ENCODE measurements around the gene LPP. TPM values are rescaled to one million over a fixed set of nuclear protein-coding genes. Genes with fewer than 3 reads are reported as not detected.

Gene LPP
- total and polyA plus RNA-seq, 2 of the 4 experiments (the other 2 are of a cell fraction): 16.0 to 130 TPM

- H2BK120ac ChIP-seq (ENCODE audit: low read depth, low read length): no peak overlapping the region
- no peak overlapping the region for H3K4me3 ChIP-seq (ENCODE audit: insufficient read depth, low read depth, low read length)
- no peak overlapping the region for H4K5ac ChIP-seq (ENCODE audit: low read depth, low read length)
- H2BK5ac ChIP-seq (ENCODE audit: low read depth, low read length, poor library complexity, severe bottlenecking): no peak overlapping the region
- dilution Hi-C loops (cut with HindIII; ENCODE audit: low sequenced_read_pairs, unreplicated experiment) (no loop called here), intact Hi-C loops (cut with micrococcal nuclease) (no loop called here), in situ Hi-C loops (cut with MboI; ENCODE audit: low sequenced_read_pairs) (loop anchor here (25.0 kb wide), 1 partner anchor 664 kb away; the partner anchor contains the start of gene BCL6)
- no peak overlapping the region for H4K91ac ChIP-seq (ENCODE audit: insufficient read depth, low read depth, low read length)
- no peak overlapping the region for H3K4ac ChIP-seq (ENCODE audit: low read depth, low read length)
- ChIA-PET POLR2A (ENCODE audit: unreplicated experiment) (no interaction called here), CTCF (interaction anchor here (0.6 kb wide), 1 partner anchor 671 kb away, joined by 3 read pairs; no protein-coding TSS in a partner anchor)
- no peak overlapping the region for H3K9ac ChIP-seq (ENCODE audit: low read depth, low read length)
- 0 out of 2 replicates have a peak, but pooled peaks cover 2% of the 10 kb centered on the region for H3K4me1 ChIP-seq (ENCODE audit: control insufficient read depth, insufficient read depth, low read length)
- no peak for ATAC-seq (ENCODE audit: low read depth)
- TF ChIP-seq CHD1 (IDR thresholded peaks at IDR 0.05; ENCODE audit: low read depth, low read length): no peak
- TF ChIP-seq MAZ (IDR thresholded peaks at IDR 0.05; ENCODE audit: borderline replicate concordance, low read depth, low read length): no peak
- no peak for TF ChIP-seq RAD21 (IDR thresholded peaks at IDR 0.05; ENCODE audit: low read length)
- H3K27me3 ChIP-seq (ENCODE audit: control insufficient read depth, insufficient read depth, low read length): no peaks in the 10 kb centered on the region
- H3K9me1 ChIP-seq (ENCODE audit: insufficient read depth, low read length): peaks cover 9% of the 10 kb centered on the region
- peaks cover 7% of the 10 kb centered on the region for H3K36me3 ChIP-seq (ENCODE audit: control insufficient read depth, insufficient read depth, low read length)
- no peak overlapping the region for H3K18ac ChIP-seq (ENCODE audit: low read depth, low read length)
- no peak overlapping the region for H3K56ac ChIP-seq (ENCODE audit: extremely low read depth, insufficient read depth, low read length)
- H4K20me1 ChIP-seq (ENCODE audit: insufficient read depth, low read length): peaks cover 38% of the 10 kb centered on the region
- H2BK20ac ChIP-seq (ENCODE audit: low read depth, low read length): no peak overlapping the region
- no peak overlapping the region for H3K23ac ChIP-seq (ENCODE audit: low read depth, low read length)
- no peaks in the 10 kb centered on the region for H3K9me3 ChIP-seq (ENCODE audit: control insufficient read depth, insufficient read depth, low read length)
- no peak overlapping the region for H3K4me2 ChIP-seq (ENCODE audit: low read depth, low read length)
- H3K14ac ChIP-seq (replicated peaks; ENCODE audit: low read depth, low read length): no peak overlapping the region
- no peak overlapping the region for H2AK9ac ChIP-seq (replicated peaks; ENCODE audit: low read depth, low read length, poor library complexity)
- no peak overlapping the region for H2AFZ ChIP-seq (replicated peaks; ENCODE audit: low read length, poor library complexity)
- no peak overlapping the region for H2BK15ac ChIP-seq (ENCODE audit: low read depth, low read length)
- no peak overlapping the region for H4K8ac ChIP-seq (ENCODE audit: low read depth in 2 of 2, low read length in 2 of 2)
- H3K27ac ChIP-seq (ENCODE audit: insufficient read depth, low read length): no peak overlapping the region
- no peak overlapping the region for H2AK5ac ChIP-seq (ENCODE audit: low read depth, low read length)
- BruUV-seq (replicated peaks): no TSS peak
- DNase-seq: no peak
- peaks cover 57 to 88% of the 10 kb centered on the region in 2 experiments for H3K79me1 ChIP-seq (ENCODE audit: low read depth in 1 of 2, low read length in 2 of 2)
- WGBS, 2 experiments (ENCODE audit: extremely low coverage in 2 of 2, insufficient read length in 1 of 2): 100% methylated on average over 3 of the region's 3 CpGs; no CpG with 5 or more reads in 1 of the 2 experiments
Measured at GRCh38 chr3:188401244-188401993, 247.5 kb downstream of the LPP start.
